ENCODE results near the gene NINL.

DNA sequence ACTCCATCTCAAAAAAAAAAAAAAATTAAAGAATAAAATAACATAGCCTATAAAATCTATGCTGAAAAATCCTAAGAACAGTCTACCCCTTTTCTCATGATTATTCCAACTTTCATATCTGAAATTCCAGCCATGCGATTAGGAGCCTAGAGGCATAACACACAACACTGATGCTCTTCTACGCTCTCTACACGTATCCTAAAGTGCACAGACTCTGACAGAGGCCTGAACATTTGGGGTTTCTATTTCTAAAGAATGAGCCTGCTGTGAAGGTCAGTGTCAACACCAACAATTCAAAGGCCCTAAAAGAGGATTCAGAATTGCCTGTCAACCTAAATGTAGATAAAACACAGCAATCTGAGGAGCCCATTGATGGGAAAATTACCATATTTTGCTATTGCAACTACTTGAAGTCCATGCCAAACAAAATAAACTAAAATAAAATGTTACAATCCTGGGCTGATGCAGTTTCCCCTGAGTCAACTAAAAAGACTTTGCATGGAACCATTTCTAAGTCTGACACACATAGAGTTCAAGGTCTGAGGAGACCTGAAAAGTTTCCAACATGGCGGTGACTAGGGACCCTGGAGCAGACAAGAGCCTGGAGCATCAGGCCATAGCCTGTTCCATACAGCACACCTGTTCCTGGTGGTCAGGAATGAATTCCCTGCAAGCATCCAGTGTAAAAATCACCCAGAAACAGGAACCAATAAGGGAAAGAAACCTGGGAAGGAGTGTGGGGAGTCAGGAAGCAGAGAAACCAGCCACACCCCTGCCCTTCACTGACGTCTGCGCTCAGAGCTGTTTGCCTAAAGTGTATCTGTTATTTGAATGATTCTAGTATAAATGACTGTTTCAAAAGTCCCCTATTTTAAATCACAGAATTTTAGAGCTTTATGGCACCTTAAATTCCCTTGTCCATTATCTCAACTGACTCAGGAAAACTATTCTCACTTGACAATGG, 11.8 kb downstream of the NINL start:
- TF ChIP-seq POLR2A (IDR thresholded peaks at IDR 0.05) = no peak
- TF ChIP-seq, protein P1, sequence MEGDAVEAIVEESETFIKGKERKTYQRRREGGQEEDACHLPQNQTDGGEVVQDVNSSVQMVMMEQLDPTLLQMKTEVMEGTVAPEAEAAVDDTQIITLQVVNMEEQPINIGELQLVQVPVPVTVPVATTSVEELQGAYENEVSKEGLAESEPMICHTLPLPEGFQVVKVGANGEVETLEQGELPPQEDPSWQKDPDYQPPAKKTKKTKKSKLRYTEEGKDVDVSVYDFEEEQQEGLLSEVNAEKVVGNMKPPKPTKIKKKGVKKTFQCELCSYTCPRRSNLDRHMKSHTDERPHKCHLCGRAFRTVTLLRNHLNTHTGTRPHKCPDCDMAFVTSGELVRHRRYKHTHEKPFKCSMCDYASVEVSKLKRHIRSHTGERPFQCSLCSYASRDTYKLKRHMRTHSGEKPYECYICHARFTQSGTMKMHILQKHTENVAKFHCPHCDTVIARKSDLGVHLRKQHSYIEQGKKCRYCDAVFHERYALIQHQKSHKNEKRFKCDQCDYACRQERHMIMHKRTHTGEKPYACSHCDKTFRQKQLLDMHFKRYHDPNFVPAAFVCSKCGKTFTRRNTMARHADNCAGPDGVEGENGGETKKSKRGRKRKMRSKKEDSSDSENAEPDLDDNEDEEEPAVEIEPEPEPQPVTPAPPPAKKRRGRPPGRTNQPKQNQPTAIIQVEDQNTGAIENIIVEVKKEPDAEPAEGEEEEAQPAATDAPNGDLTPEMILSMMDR (IDR thresholded peaks at IDR 0.05) = no peak
- no peak for TF ChIP-seq EP300 (IDR thresholded peaks at IDR 0.05; ENCODE audit: low read depth)
